SK-N-SH (cell line): ENCODE data around the gene CDC16. TPM values are rescaled to one million over a fixed set of nuclear protein-coding genes. Genes with fewer than 3 reads are reported as not detected.

Experiments used
- CTCF ChIA-PET: fragments of 300-600, 350-600 bp; formaldehyde crosslinking; extraction: SDS; loops from one replicate; lab custom pipeline; 2021; lab: Yijun Ruan, JAX
- POLR2A ChIA-PET: fragments of 350-600 bp; sonication (Branson Sonifier 250); formaldehyde crosslinking; extraction: SDS; loops from one replicate; lab custom pipeline; 2020; ENCODE audit warnings: antibody characterized with exemption, inconsistent platforms; lab: Yijun Ruan, JAX
- DNase-seq: peaks from one replicate; pipeline ENCODE4 v3.0.0; 2012
- H2AFZ ChIP-seq: fragments of 200-600 bp; sonication (generic); 2 replicates; pipeline ENCODE4 v1.8.1; 2016; ENCODE audit warnings: antibody characterized with exemption, mild to moderate bottlenecking, low read depth
- H3F3A ChIP-seq: fragments of 200-600 bp; sonication (generic); replicated peaks from 2 replicates; pipeline ENCODE3; 2016; ENCODE audit warnings: antibody characterized with exemption, mild to moderate bottlenecking; ENCODE audit not compliant: insufficient read depth
- H3K27ac ChIP-seq, 2 experiments: fragments of 200-500 bp in 1 of 2; fragments of 200-600 bp in 1 of 2; sonication (Bioruptor generic) in 1 of 2; sonication (generic), shearing (Covaris generic) in 1 of 2; 2 replicates each; pipeline versions ENCODE4 v1.5.1 to v1.6.1; 2014 to 2016; ENCODE audit warnings: low read depth in 2 of 2, inconsistent platforms in 1 of 2, low read length in 1 of 2, mild to moderate bottlenecking in 1 of 2, mixed read lengths in 1 of 2
- H3K27me3 ChIP-seq: fragments of 200-600 bp; sonication (generic), shearing (Covaris generic); 2 replicates; pipeline ENCODE4 v1.6.1; 2016; ENCODE audit warnings: mixed run types; ENCODE audit not compliant: insufficient read depth
- H3K36me3 ChIP-seq, 2 experiments: fragments of 200-500 bp in 1 of 2; fragments of 200-600 bp in 1 of 2; sonication (Bioruptor generic) in 1 of 2; sonication (generic) in 1 of 2; replicated peaks in 1 of 2; 2 replicates each; pipeline versions ENCODE3 to v1.5.1; 2014 to 2016; ENCODE audit warnings: low read length in 1 of 2, mild to moderate bottlenecking in 1 of 2; ENCODE audit not compliant: insufficient read depth in 2 of 2, control insufficient read depth in 1 of 2
- H3K4me1 ChIP-seq, 2 experiments: fragments of 200-500 bp in 1 of 2; fragments of 200-600 bp in 1 of 2; sonication (Bioruptor generic) in 1 of 2; sonication (generic), shearing (Covaris generic) in 1 of 2; 2 replicates each; pipeline versions ENCODE4 v1.5.1 to v1.6.1; 2014 to 2016; ENCODE audit warnings: low read depth in 1 of 2, low read length in 1 of 2, mixed run types in 1 of 2; ENCODE audit not compliant: insufficient read depth in 2 of 2, control insufficient read depth in 1 of 2
- H3K4me2 ChIP-seq: fragments of 200-600 bp; sonication (generic), shearing (Covaris generic); 2 replicates; pipeline ENCODE4 v1.6.1; 2017; ENCODE audit warnings: mixed run types
- H3K4me3 ChIP-seq, 2 experiments: fragments of 200-500 bp in 1 of 2; fragments of 200-600 bp in 1 of 2; sonication (Bioruptor generic) in 1 of 2; sonication (generic), shearing (Covaris generic) in 1 of 2; 2 replicates each; pipeline versions ENCODE4 v1.5.1 to v1.8.1; 2014 to 2016; ENCODE audit warnings: low read depth in 2 of 2, inconsistent platforms in 1 of 2, low read length in 1 of 2, mild to moderate bottlenecking in 1 of 2, mixed read lengths in 1 of 2, moderate library complexity in 1 of 2
- H3K79me2 ChIP-seq: fragments of 200-600 bp; sonication (generic); 2 replicates; pipeline ENCODE4 v1.8.1; 2017; ENCODE audit warnings: mild to moderate bottlenecking; ENCODE audit not compliant: insufficient read depth
- H3K9ac ChIP-seq: fragments of 200-600 bp; sonication (generic); 2 replicates; pipeline ENCODE4 v1.6.1; 2017; ENCODE audit warnings: mixed run types
- H3K9me2 ChIP-seq: fragments of 200-600 bp; sonication (generic); 2 replicates; pipeline ENCODE4 v1.6.1; 2017; ENCODE audit warnings: mixed run types
- H3K9me3 ChIP-seq: fragments of 200-600 bp; sonication (generic); 2 replicates; pipeline ENCODE4 v1.6.1; 2017; ENCODE audit warnings: mixed run types, mild to moderate bottlenecking, moderate library complexity
- H4K20me1 ChIP-seq: fragments of 200-600 bp; sonication (generic); 2 replicates; pipeline ENCODE4 v1.6.1; 2017; ENCODE audit warnings: mild to moderate bottlenecking, mixed run types; ENCODE audit not compliant: insufficient read depth
- CHD2 ChIP-seq: fragments of 150-350 bp; IDR thresholded peaks from 2 replicates; pipeline ENCODE4 v1.6.1; 2018; ENCODE audit warnings: low read length; ENCODE audit not compliant: partially characterized antibody
- ELF1 ChIP-seq: IDR thresholded peaks from 2 replicates; pipeline ENCODE4 v1.4.0; 2012
- EZH2phosphoT487 ChIP-seq: fragments of 200-600 bp; sonication (generic); IDR thresholded peaks from 2 replicates; pipeline ENCODE4 v1.6.1; 2017; ENCODE audit warnings: low read depth, mixed run types, mild to moderate bottlenecking, antibody characterized with exemption, moderate library complexity, borderline replicate concordance
- MEF2A ChIP-seq: IDR thresholded peaks from 2 replicates; pipeline ENCODE4 v1.4.0; 2012; ENCODE audit warnings: low read depth, borderline replicate concordance
- NRF1 ChIP-seq: IDR thresholded peaks from 2 replicates; pipeline ENCODE4 v1.6.1; 2012; ENCODE audit warnings: low read depth, mild to moderate bottlenecking, low read length
- RAD21 ChIP-seq: IDR thresholded peaks from 2 replicates; pipeline ENCODE4 v1.6.1; 2012; ENCODE audit warnings: mild to moderate bottlenecking, low read length
- RCOR1 ChIP-seq: fragments of 150-350 bp; IDR thresholded peaks from 2 replicates; pipeline ENCODE4 v1.6.1; 2017; ENCODE audit warnings: antibody characterized with exemption, low read length
- RFX5 ChIP-seq: IDR thresholded peaks from 2 replicates; pipeline ENCODE4 v1.6.1; 2012; ENCODE audit warnings: mild to moderate bottlenecking, improper control_type of control experiment, low read length
- SMC3 ChIP-seq: IDR thresholded peaks from 2 replicates; pipeline ENCODE4 v1.6.1; 2012; ENCODE audit warnings: low read depth, low read length, improper control_type of control experiment
- TCF12 ChIP-seq: IDR thresholded peaks from 2 replicates; pipeline ENCODE4 v1.4.0; 2012
- USF2 ChIP-seq: fragments of 150-350 bp; IDR thresholded peaks from 2 replicates; pipeline ENCODE4 v1.6.1; 2017; ENCODE audit warnings: antibody characterized with exemption, low read length, low read depth, borderline replicate concordance
- YY1 ChIP-seq: IDR thresholded peaks from 2 replicates; pipeline ENCODE4 v1.4.0; 2012; ENCODE audit warnings: low read depth, mild to moderate bottlenecking
- WGBS: methylation state at CpG from one replicate; pipeline ENCODE4 v1.1.6; 2017; ENCODE audit warnings: low lambda C conversion rate; 5-methylcytosine and 5-hydroxymethylcytosine counted together
- polyA plus RNA-seq, 3 experiments: library from polyadenylated mRNA; depleted of rRNA; stranded (reverse); fragments of >200 nt; gene quantifications; 2 replicates each; pipeline ENCODE4 v1.2.3, GENCODE V29; 2012
- TF ChIP-seq, protein P1 (sequence below): IDR thresholded peaks from 2 replicates; pipeline ENCODE4 v1.6.1; 2012; ENCODE audit warnings: mild to moderate bottlenecking, low read depth, low read length, moderate library complexity
- TF ChIP-seq, protein P2 (sequence below): IDR thresholded peaks from 2 replicates; pipeline ENCODE4 v1.4.0; 2012; ENCODE audit warnings: low read depth, borderline replicate concordance
- TF ChIP-seq, protein P3 (sequence below): IDR thresholded peaks from 2 replicates; pipeline ENCODE4; 2012
- TF ChIP-seq, protein P4 (sequence below): IDR thresholded peaks from 2 replicates; pipeline ENCODE4 v1.4.0; 2012; ENCODE audit warnings: low read depth

Gene CDC16
- polyA plus RNA-seq, 1 of the 3 experiments (the other 2 are of a cell fraction): 56.9 TPM

- TF ChIP-seq, protein P1, sequence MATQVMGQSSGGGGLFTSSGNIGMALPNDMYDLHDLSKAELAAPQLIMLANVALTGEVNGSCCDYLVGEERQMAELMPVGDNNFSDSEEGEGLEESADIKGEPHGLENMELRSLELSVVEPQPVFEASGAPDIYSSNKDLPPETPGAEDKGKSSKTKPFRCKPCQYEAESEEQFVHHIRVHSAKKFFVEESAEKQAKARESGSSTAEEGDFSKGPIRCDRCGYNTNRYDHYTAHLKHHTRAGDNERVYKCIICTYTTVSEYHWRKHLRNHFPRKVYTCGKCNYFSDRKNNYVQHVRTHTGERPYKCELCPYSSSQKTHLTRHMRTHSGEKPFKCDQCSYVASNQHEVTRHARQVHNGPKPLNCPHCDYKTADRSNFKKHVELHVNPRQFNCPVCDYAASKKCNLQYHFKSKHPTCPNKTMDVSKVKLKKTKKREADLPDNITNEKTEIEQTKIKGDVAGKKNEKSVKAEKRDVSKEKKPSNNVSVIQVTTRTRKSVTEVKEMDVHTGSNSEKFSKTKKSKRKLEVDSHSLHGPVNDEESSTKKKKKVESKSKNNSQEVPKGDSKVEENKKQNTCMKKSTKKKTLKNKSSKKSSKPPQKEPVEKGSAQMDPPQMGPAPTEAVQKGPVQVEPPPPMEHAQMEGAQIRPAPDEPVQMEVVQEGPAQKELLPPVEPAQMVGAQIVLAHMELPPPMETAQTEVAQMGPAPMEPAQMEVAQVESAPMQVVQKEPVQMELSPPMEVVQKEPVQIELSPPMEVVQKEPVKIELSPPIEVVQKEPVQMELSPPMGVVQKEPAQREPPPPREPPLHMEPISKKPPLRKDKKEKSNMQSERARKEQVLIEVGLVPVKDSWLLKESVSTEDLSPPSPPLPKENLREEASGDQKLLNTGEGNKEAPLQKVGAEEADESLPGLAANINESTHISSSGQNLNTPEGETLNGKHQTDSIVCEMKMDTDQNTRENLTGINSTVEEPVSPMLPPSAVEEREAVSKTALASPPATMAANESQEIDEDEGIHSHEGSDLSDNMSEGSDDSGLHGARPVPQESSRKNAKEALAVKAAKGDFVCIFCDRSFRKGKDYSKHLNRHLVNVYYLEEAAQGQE: no peak
- TF ChIP-seq, protein P2, sequence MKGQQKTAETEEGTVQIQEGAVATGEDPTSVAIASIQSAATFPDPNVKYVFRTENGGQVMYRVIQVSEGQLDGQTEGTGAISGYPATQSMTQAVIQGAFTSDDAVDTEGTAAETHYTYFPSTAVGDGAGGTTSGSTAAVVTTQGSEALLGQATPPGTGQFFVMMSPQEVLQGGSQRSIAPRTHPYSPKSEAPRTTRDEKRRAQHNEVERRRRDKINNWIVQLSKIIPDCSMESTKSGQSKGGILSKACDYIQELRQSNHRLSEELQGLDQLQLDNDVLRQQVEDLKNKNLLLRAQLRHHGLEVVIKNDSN: no peak
- TF ChIP-seq NRF1: no peak
- TF ChIP-seq, protein P3, sequence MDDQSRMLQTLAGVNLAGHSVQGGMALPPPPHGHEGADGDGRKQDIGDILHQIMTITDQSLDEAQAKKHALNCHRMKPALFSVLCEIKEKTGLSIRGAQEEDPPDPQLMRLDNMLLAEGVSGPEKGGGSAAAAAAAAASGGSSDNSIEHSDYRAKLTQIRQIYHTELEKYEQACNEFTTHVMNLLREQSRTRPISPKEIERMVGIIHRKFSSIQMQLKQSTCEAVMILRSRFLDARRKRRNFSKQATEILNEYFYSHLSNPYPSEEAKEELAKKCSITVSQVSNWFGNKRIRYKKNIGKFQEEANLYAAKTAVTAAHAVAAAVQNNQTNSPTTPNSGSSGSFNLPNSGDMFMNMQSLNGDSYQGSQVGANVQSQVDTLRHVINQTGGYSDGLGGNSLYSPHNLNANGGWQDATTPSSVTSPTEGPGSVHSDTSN: no peak
- TF ChIP-seq, all 33 proteins: peak for 0
Observed at GRCh38 chr13:114285166-114285808, 50.6 kb downstream of the CDC16 start (continued).

DNA sequence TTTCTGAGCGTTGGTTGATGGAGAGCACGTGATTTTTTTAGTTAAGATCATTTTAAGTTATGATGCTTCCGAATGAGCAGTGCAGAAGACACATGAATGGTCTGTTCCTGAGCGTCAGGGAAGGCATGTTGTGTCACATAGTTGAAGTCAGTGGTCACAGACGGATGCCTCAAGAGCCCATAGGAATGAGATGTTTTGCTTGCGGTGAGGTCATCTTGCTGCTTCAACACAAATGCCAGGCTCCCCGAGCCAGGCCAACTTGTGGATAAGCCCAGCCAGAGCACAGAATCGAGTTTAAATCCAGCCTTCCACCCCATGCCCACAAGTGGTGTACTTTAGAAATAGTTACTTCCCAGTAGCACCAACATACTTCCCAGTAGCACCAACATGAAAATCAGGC is 52.1 kb downstream of the CDC16 start:
- Histone ChIP-seq H4K20me1 (peaks cover 7% of the 10 kb centered on the region; the same call in 1 of the 2 replicates), H3K79me2 (peaks cover 83% of the 10 kb centered on the region), H3K36me3 (peaks cover 48 to 73% of the 10 kb centered on the region in 2 experiments), H3K9ac (no peak overlapping the region), H3F3A (peaks cover 21% of the 10 kb centered on the region), H3K9me3 (no peaks in the 10 kb centered on the region), H3K27me3 (no peaks in the 10 kb centered on the region), H3K4me1 (peaks cover 5% of the 10 kb centered on the region in 2 experiments; a peak in 3 of 4 replicates), H3K27ac (no peak overlapping the region), H3K4me3 (no peak overlapping the region), H3K4me2 (no peak overlapping the region), H2AFZ (no peak overlapping the region), H3K9me2 (no peaks in the 10 kb centered on the region)
- CTCF ChIA-PET: interaction anchor here (1.2 to 1.5 kb wide), 2 partner anchors 52 to 562 kb away, joined by 3 read pairs; no protein-coding TSS in a partner anchor
- WGBS: 97% methylated on average over 7 of the region's 8 CpGs
- DNase-seq: no peak
- POLR2A ChIA-PET: no interaction called here
- TF ChIP-seq CHD2 (no peak), ELF1 (no peak), SMC3 (no peak), YY1 (no peak), RAD21 (no peak), USF2 (no peak), RCOR1 (no peak), NRF1 (no peak), MEF2A (no peak), RFX5 (no peak), EZH2phosphoT487 (no peak), TCF12 (no peak)
- TF ChIP-seq, protein P3: no peak
- TF ChIP-seq, protein P2: no peak
- TF ChIP-seq, protein P4, sequence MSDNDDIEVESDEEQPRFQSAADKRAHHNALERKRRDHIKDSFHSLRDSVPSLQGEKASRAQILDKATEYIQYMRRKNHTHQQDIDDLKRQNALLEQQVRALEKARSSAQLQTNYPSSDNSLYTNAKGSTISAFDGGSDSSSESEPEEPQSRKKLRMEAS: no peak
- TF ChIP-seq, protein P1: no peak
